OCI-M2 (cell line): ENCODE results near the gene ABCA12.

Experiments
- DNase-seq: peaks from one replicate; lab custom pipeline; 2025; ENCODE audit not compliant: unreplicated experiment; lab: John Stamatoyannopoulos, UW

Gene ABCA12

GRCh38 chr2:215036314-215036713 is 102.1 kb downstream of the ABCA12 start:
- no peak for DNase-seq

DNA sequence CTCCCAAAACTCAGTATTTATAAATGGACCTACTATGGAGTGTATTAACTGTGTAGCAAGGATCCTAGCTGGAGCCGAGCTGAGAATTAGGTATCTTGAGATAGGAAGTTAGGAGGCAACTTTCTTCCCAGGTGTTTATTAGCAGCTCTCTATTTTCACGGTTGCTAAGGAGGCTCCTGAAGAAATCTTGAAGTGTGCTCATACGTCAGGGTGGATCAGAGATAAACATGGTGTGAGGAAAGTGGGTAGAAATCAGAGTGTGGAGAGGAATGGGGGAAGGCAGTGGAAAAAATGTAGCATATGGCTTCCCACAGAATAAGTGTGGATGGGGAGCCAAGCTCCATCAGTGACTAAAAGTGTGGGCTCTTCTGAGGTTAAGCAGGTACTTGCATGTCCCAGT is 104.3 kb downstream of the ABCA12 start:
- DNase-seq: no peak

DNA sequence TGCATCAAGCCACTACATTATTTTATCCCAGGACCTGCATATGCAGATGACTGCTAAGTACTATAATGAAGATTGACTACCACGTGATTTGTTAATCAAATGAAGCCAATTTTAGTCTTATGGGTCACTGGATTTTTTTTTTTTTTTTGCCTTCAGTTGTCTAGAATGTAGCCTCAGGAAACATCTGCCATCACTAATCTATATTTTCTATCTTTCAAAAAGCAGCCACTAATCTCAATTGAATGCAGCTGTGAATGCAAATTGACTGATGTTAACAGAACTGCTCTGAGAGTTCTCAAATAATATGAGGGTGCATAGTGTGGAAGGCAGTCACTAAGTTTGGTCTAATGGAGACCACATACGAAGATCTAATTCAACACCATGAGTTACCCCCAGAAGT is 106.3 kb downstream of the ABCA12 start:
- DNase-seq: no peak

DNA sequence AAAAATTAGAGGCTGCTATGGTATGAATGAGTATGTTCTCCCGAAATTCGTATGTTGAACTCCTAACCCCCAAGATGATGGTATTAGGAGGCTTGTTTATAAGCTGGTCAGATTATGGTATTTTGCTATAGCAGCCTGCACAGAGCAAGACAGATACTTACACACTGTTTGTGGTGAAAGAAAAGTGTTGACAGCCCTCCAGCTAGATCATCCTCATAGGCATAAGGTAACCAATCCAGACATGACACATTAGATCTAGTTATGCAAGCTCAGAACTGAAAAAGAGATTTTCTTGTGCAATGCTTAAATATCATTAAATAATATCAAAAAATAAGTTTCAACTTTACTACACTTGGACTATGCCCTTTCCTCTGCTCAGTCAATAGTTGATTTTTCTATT is 107.1 kb downstream of the ABCA12 start:
- no peak for DNase-seq

DNA sequence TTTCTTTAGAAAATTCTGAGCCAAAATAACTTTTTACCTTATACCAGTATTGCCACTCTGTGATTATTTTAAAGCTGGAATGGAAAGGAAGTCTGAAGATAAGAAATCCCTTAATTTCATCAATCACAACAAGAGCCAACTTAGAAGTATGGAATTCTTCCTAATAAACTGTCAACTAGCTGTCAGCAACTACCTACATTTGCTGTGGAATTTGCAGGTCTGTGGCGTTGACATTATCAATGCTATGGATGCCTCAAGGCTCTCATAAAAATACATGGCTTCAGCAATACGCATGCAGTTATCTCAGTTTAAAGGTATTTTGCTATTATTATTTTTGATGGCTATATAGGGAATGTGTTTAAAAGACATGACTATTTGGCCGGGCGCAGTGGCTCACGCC is 108.5 kb downstream of the ABCA12 start:
- DNase-seq: no peak

DNA sequence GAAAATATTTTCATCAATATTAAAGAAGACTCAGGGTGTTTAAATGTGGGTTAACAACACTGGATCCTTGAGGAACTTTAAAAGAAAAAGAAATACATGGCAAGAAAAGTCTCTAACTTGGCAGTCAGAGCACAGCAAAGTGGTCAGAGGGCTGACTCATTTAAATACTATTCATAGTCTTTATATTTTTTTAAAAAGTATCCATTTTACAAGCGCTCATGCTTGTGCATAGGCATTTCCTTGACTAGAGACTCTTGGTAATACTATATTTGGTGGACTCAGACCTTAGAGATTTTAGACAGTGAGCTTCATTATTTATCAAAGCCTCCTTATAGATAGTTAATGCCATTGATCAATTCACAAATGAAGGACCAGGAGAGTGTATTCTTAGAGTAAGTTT is 110.2 kb downstream of the ABCA12 start:
- no peak for DNase-seq

DNA sequence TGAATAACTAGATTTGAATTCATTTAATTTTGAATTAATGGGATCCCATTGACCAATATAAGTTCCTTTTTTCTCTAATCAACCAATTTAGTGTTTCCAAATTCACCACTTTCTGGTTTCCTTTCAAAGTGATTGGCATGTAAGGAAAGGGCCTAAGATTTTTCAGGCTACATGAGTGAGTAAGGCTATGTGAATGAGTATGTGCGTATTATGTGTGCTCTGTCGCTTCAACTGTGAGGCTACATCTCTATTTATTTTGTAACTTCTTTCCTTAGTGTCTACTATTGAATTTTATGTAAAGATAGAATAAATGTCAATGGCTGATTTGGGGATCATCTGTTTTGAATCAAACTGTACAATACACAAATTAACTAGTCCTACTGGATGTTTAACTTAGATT is 110.6 kb downstream of the ABCA12 start:
- DNase-seq: no peak

DNA sequence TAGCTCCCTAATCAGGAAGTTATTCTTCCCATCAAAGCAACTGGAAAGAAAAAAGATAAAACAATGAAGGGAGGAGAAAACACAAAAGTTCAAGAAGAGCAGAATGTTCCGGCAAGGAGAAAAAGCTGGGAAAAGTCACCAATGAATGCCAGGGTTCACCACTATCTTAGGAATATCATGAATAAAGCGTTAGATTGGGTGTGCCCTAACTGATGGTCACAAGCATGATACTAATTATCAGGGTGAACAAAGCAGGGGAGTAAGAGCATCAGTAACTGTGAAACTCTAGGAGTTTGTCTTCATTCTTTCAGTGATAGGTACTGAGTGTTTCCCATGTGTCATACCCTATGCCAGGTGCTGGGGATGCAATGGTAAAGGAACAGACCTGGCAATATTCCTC is 115.5 kb downstream of the ABCA12 start:
- DNase-seq: no peak

- no peak for DNase-seq
Measured at GRCh38 chr2:215022418-215022817, 116.0 kb downstream of the ABCA12 start.

DNA sequence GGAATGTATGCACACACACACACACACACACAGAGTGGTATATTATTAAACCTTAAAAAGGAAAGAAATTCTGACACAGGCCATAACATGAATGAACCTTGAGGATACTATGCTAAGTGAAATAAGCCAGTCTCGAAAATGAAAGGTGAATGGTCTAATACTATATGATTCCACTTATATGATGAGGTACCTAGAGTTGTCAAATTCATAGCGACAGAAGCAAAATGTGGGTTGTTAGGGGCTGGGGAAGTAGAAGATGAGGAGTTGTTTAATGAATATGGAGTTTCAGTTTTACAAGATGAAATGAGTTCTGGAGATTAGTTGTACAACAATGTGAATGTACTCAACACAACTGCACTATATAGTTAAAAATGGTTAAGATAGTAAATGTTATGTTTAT is 118.1 kb downstream of the ABCA12 start:
- no peak for DNase-seq

- DNase-seq: no peak
Measured at GRCh38 chr2:215019521-215020145, 118.8 kb downstream of the ABCA12 start.

GRCh38 chr2:215019085-215019484 is 119.3 kb downstream of the ABCA12 start:
- DNase-seq: no peak

DNA sequence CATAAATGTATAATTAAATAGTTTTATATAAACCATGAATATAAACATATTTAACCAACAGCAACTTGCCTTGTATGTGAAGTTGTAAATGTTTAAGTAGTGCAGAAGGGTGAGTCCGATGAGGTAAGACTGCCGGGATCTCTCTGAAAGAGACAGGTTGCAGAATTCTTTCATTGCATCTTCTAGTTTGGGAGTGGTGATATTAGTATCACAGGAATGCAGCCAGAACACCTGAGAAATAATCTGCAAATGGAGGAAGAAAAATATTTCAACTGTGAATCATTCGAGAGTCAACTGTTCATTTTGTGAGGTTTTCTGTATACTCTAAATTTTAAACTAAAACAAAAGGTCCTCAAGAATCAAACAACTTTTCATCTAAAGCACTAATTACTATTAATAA is 123.0 kb downstream of the ABCA12 start:
- no peak for DNase-seq

GRCh38 chr2:215010390-215010789 is 128.0 kb downstream of the ABCA12 start:
- no peak for DNase-seq

DNA sequence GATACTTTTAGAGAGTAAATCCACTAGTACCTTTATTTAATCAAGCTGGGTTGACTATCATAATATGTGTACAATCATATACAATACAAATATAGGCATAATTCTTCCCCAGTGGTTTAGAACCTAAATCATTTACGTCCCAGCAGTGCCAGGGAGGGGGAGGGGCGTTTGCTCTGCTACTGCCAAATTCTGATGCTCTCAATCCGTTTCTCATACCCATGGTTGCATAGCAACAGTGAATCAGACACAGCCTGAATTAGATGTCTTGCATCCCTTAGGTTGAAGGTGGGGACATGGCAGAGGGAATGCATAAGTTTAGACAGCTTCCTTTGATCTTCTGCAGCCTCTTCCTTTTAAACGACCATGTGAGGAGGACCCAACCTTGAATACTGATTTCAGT is 135.4 kb downstream of the ABCA12 start:
- no peak for DNase-seq

GRCh38 chr2:215002500-215002899 is 135.9 kb downstream of the ABCA12 start:
- no peak for DNase-seq

DNA sequence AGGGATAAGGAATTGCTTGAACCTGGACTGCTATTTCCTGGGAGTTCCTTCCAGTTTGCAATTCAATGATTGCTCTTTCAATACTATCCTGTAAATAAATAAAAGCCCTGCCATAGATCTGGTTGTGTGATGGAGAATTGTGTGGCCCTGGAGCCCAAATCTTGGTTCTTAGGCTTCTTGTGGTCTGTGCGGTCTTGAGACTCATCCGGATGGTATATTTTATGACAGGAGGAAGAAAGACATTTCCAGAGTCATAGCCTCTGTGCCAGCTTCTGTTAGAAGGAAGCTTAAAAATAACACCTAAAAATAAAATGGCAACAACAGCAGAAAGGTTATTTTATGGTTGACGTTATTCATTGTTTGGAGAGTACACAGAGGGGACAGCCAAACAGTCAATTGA is 137.7 kb downstream of the ABCA12 start:
- DNase-seq: no peak

GRCh38 chr2:214995926-214996670 is 142.3 kb downstream of the ABCA12 start:
- no peak for DNase-seq

GRCh38 chr2:214995409-214995808 is 143.0 kb downstream of the ABCA12 start:
- DNase-seq: no peak

DNA sequence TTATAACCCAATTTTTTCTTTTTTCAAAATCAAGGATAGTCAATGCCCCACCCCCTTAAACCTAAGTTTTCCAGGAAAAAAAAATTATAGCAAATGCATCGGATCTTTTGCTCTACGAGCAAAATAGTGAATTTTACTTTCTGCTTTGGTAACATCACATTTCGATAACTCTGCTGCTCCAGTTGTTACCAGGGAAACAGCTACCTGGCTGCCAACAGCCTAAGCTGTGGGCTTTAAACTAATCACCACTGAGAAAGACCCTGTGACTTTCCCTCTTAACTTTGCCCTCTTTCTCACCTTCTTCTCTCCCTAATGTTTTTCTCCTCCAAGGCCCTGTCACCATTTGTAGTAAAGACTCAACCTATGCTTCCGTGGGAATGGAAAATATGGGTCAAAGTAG is 145.5 kb downstream of the ABCA12 start:
- DNase-seq: no peak

DNA sequence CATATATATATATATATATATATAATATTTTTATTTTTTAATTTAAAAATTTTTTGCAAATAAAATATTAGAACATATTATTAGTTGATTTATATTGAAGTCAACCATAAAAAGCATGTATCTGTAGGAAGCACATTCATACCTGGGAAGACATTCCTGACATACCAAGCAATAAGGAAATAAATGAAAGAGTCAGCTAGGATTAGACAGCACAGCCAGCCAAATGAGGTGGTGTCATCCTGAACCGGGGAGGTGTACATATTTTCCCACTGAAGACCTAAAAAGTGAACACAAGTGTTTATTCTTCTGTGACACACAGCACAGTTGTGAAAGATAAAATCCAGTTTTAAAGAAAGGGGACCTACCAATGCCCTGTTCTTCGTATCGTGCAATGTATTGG is 149.2 kb downstream of the ABCA12 start:
- DNase-seq: no peak

DNA sequence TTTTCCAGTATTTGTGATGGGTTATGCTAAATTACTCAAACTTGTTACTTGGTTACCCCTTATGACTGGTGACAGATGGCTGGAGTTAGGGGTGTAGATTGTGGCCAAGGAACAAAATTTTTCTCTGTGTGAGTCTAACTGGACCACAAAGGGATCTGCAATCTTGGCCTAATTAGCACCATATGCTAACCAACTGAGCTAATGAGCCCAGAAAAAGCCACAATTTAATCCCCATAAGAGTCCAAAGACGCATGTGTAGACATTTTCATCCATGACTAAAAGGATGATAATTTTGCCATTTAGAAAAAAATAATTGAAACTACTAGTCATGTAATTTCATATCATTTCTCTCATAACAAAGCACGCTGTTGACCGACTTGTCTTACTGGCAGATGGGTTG is 151.2 kb downstream of the ABCA12 start:
- no peak for DNase-seq

GRCh38 chr2:214985619-214986018 is 152.8 kb downstream of the ABCA12 start:
- DNase-seq: no peak
